Suprapubic skin (tissue), 4 donors: ENCODE results near the gene GLIS1. TPM values are rescaled to one million over a fixed set of nuclear protein-coding genes. Genes with fewer than 3 reads are reported as not detected.
A peak's percentile ranks its signal among the peaks of the same experiment; 100 is the strongest.

Source experiments
- DNase-seq, 2 donors: peaks; one replicate each; pipeline ENCODE4 v3.0.0-alpha.2; 2019; ENCODE audit warnings: low spot score in 2 of 2
- H3K27ac ChIP-seq: fragments of 200-600 bp; sonication (generic); one replicate; pipeline ENCODE4 v1.5.1; 2019
- H3K27me3 ChIP-seq: fragments of 200-600 bp; sonication (generic); one replicate; pipeline ENCODE4 v1.5.1; 2019
- H3K36me3 ChIP-seq: fragments of 200-600 bp; sonication (generic); one replicate; pipeline ENCODE4 v1.5.1; 2019
- H3K4me1 ChIP-seq: fragments of 200-600 bp; sonication (generic); one replicate; pipeline ENCODE4 v1.5.1; 2019
- H3K4me3 ChIP-seq: fragments of 200-600 bp; sonication (generic); one replicate; pipeline ENCODE4 v1.5.1; 2019; ENCODE audit warnings: mild to moderate bottlenecking
- H3K9me3 ChIP-seq: fragments of 200-600 bp; sonication (generic); one replicate; pipeline ENCODE4 v1.5.1; 2019
- CTCF ChIP-seq, 2 donors: fragments of 200-600 bp in 1 of 2; fragments of 450-650 bp in 1 of 2; sonication (generic) in 1 of 2; IDR thresholded peaks; one replicate each; pipeline ENCODE4 v1.5.1; 2016 to 2019; ENCODE audit warnings: antibody characterized with exemption in 2 of 2, mild to moderate bottlenecking in 1 of 2, moderate library complexity in 1 of 2
- EP300 ChIP-seq: sonication (generic); formaldehyde crosslinking; IDR thresholded peaks from one replicate; pipeline ENCODE4 v1.6.1; 2017; ENCODE audit warnings: antibody characterized with exemption
- POLR2A ChIP-seq, 2 donors: fragments of 450-650 bp; IDR thresholded peaks; one replicate each; pipeline ENCODE4 v1.6.1; 2017; ENCODE audit warnings: antibody characterized with exemption in 2 of 2, mild to moderate bottlenecking in 2 of 2, moderate library complexity in 2 of 2
- POLR2AphosphoS5 ChIP-seq, 3 donors: sonication (generic); formaldehyde crosslinking; IDR thresholded peaks; one replicate each; pipeline ENCODE4 v1.6.1; 2017; ENCODE audit warnings: antibody characterized with exemption in 3 of 3
- WGBS: methylation state at CpG from one replicate; pipeline ENCODE4 v1.1.5; 2018; 5-methylcytosine and 5-hydroxymethylcytosine counted together
- total RNA-seq, 4 donors: library from RNA; depleted of rRNA; stranded (reverse); fragments of >200 nt; gene quantifications; one replicate each; pipeline ENCODE4 v1.1.0, GENCODE V29; 2016

Gene GLIS1
- total RNA-seq, 4 donors from 2014 or later, result 0.34 to 1.5 (median 0.59) TPM

GRCh38 chr1:53572815-53573173, 166.2 kb downstream of the GLIS1 start:
- Histone ChIP-seq H3K36me3 (no peaks in the 10 kb centered on the region), H3K27me3 (no peaks in the 10 kb centered on the region), H3K4me3 (no peak overlapping the region), H3K27ac (peak overlapping the region; percentile 42), H3K9me3 (no peaks in the 10 kb centered on the region), H3K4me1 (peaks cover 16% of the 10 kb centered on the region)
- WGBS, result 73% methylated on average over 3 of the region's 3 CpGs
- TF ChIP-seq EP300, result no peak
- TF ChIP-seq POLR2AphosphoS5 (IDR thresholded peaks at IDR 0.05), result no peak
- no peak for TF ChIP-seq POLR2A (IDR thresholded peaks at IDR 0.05)
- no peak for TF ChIP-seq CTCF (IDR thresholded peaks at IDR 0.05)
- DNase-seq, result peak in 1 of 2 donors; percentile 22

GRCh38 chr1:53572065-53572814, 166.7 kb downstream of the GLIS1 start:
- peaks cover 16% of the 10 kb centered on the region for H3K4me1 ChIP-seq
- H3K36me3 ChIP-seq, result no peaks in the 10 kb centered on the region
- H3K4me3 ChIP-seq, result no peak overlapping the region
- no peaks in the 10 kb centered on the region for H3K9me3 ChIP-seq
- no peaks in the 10 kb centered on the region for H3K27me3 ChIP-seq
- WGBS, result 40% methylated on average over 4 of the region's 4 CpGs
- DNase-seq, result peak; percentile 60 to 78
- TF ChIP-seq POLR2A (IDR thresholded peaks at IDR 0.05), result no peak
- TF ChIP-seq POLR2AphosphoS5 (IDR thresholded peaks at IDR 0.05), result no peak
- no peak for TF ChIP-seq EP300
- no peak for TF ChIP-seq CTCF (IDR thresholded peaks at IDR 0.05)
- peak overlapping the region; percentile 42 for H3K27ac ChIP-seq

- TF ChIP-seq EP300 (no peak), POLR2AphosphoS5 (IDR thresholded peaks at IDR 0.05) (no peak), CTCF (IDR thresholded peaks at IDR 0.05) (no peak), POLR2A (IDR thresholded peaks at IDR 0.05) (no peak)
Measured at GRCh38 chr1:53568540-53568939, 170.4 kb downstream of the GLIS1 start.

GRCh38 chr1:53567851-53568250, 171.1 kb downstream of the GLIS1 start:
- Histone ChIP-seq H3K36me3 (no peaks in the 10 kb centered on the region), H3K27me3 (no peaks in the 10 kb centered on the region), H3K4me3 (no peak overlapping the region), H3K27ac (no peak overlapping the region), H3K9me3 (no peaks in the 10 kb centered on the region), H3K4me1 (peaks cover 9% of the 10 kb centered on the region)
- DNase-seq, result peak; percentile 44 to 47
- no peak for TF ChIP-seq CTCF (IDR thresholded peaks at IDR 0.05)
- TF ChIP-seq EP300, result no peak
- TF ChIP-seq POLR2A (IDR thresholded peaks at IDR 0.05), result no peak
- no peak for TF ChIP-seq POLR2AphosphoS5 (IDR thresholded peaks at IDR 0.05)
- WGBS, result 97% methylated on average over 3 of the region's 3 CpGs

More at GRCh38 chr1:53568540-53568939, 170.4 kb downstream of the GLIS1 start:
- WGBS, result 87% methylated on average over 2 of the region's 2 CpGs
- H3K36me3 ChIP-seq, result no peaks in the 10 kb centered on the region
- peak in 1 of 2 donors; percentile 2 for DNase-seq
- H3K4me1 ChIP-seq, result peaks cover 16% of the 10 kb centered on the region
- no peak overlapping the region for H3K27ac ChIP-seq
- H3K27me3 ChIP-seq, result no peaks in the 10 kb centered on the region
- H3K4me3 ChIP-seq, result no peak overlapping the region
- no peaks in the 10 kb centered on the region for H3K9me3 ChIP-seq

GRCh38 chr1:53567450-53567849, 171.5 kb downstream of the GLIS1 start:
- H3K27me3 ChIP-seq, result no peaks in the 10 kb centered on the region
- H3K36me3 ChIP-seq, result no peaks in the 10 kb centered on the region
- no peaks in the 10 kb centered on the region for H3K9me3 ChIP-seq
- TF ChIP-seq CTCF (IDR thresholded peaks at IDR 0.05) (no peak), POLR2AphosphoS5 (IDR thresholded peaks at IDR 0.05) (no peak), EP300 (no peak), POLR2A (IDR thresholded peaks at IDR 0.05) (no peak)
- H3K4me1 ChIP-seq, result peaks cover 5% of the 10 kb centered on the region
- no peak overlapping the region for H3K4me3 ChIP-seq
- DNase-seq, result peak; percentile 4 to 31
- WGBS, result 77% methylated on average over 3 of the region's 3 CpGs
- H3K27ac ChIP-seq, result no peak overlapping the region
